HG03432 (cell line): ENCODE measurements around the gene CA10.

Experiments
- ATAC-seq: cut with Tn5 transposase; IDR thresholded peaks from one replicate; pipeline ENCODE4 v1.9.1; 2021; ENCODE audit warnings: mild to moderate bottlenecking, moderate library complexity; ENCODE audit not compliant: unreplicated experiment

The CA10 gene

GRCh38 chr17:52158450-52159042 is at the start of gene CA10:
CA10 (minus strand) TSS chr17:52158714.
- ATAC-seq: no peak

- no peak for ATAC-seq
These were observed 49.3 kb upstream of the CA10 start for GRCh38 chr17:52207796-52208195.

- ATAC-seq: no peak
These were observed 44.1 kb upstream of the CA10 start for GRCh38 chr17:52202520-52203080.

- no peak for ATAC-seq
These were observed 43.4 kb upstream of the CA10 start for GRCh38 chr17:52201767-52202519.

- ATAC-seq: no peak
These were observed 33.0 kb upstream of the CA10 start for GRCh38 chr17:52191491-52191890.

- ATAC-seq: no peak
These were observed 23.3 kb upstream of the CA10 start for GRCh38 chr17:52181782-52182181.

GRCh38 chr17:52178012-52178411 is 19.5 kb upstream of the CA10 start:
- no peak for ATAC-seq

GRCh38 chr17:52170963-52171572 is 12.6 kb upstream of the CA10 start:
- no peak for ATAC-seq

GRCh38 chr17:52160136-52160567 is 1.6 kb upstream of the CA10 start:
- no peak for ATAC-seq

- no peak for ATAC-seq
These were observed 977 bp upstream of the CA10 start for GRCh38 chr17:52159246-52160135.

GRCh38 chr17:52157603-52158449 is 688 bp downstream of the CA10 start:
- ATAC-seq: no peak

- no peak for ATAC-seq
These were observed 1.6 kb downstream of the CA10 start for GRCh38 chr17:52156576-52157570.

GRCh38 chr17:52155301-52155700 is 3.2 kb downstream of the CA10 start:
- no peak for ATAC-seq

GRCh38 chr17:52154466-52154865 is 4.0 kb downstream of the CA10 start:
- no peak for ATAC-seq

GRCh38 chr17:52150935-52151334 is 7.6 kb downstream of the CA10 start:
- no peak for ATAC-seq

GRCh38 chr17:52149626-52150025 is 8.9 kb downstream of the CA10 start:
- no peak for ATAC-seq

GRCh38 chr17:52148969-52149351 is 9.6 kb downstream of the CA10 start:
- no peak for ATAC-seq

- no peak for ATAC-seq
These were observed 10.1 kb downstream of the CA10 start for GRCh38 chr17:52148288-52148968.
